Activated naive CD8-positive, alpha-beta T cell treated with anti-CD3 and anti-CD28 coated beads, Interleukin-2, amount 50 U/mL, for 24 hours (primary cell): Measurements from ENCODE around the gene ID3.
A peak's percentile ranks its signal among the peaks of the same experiment; 100 is the strongest.

Experiments
- ATAC-seq: fragments of 150-1000 bp; cut with Tn5 transposase; one replicate; pipeline ENCODE4 v1.10.0; 2021
- DNase-seq: peaks from one replicate; pipeline ENCODE4 v3.0.0; 2021
- H3K27ac Mint-ChIP-seq: one replicate; pipeline ENCODE4 v1.8.0; 2021; ENCODE audit warnings: mild to moderate bottlenecking, mixed read lengths
- H3K27me3 Mint-ChIP-seq: one replicate; pipeline ENCODE4 v1.8.0; 2021; ENCODE audit warnings: mixed read lengths
- H3K36me3 Mint-ChIP-seq: one replicate; pipeline ENCODE4 v1.8.0; 2021; ENCODE audit warnings: low read depth, mixed read lengths
- H3K4me1 Mint-ChIP-seq: one replicate; pipeline ENCODE4 v1.8.0; 2021; ENCODE audit warnings: mixed read lengths
- H3K4me3 Mint-ChIP-seq: one replicate; pipeline ENCODE4 v1.8.0; 2021; ENCODE audit warnings: mild to moderate bottlenecking, moderate library complexity, mixed read lengths
- H3K9me3 Mint-ChIP-seq: one replicate; pipeline ENCODE4 v1.8.0; 2021; ENCODE audit warnings: mixed read lengths

Gene ID3

DNA sequence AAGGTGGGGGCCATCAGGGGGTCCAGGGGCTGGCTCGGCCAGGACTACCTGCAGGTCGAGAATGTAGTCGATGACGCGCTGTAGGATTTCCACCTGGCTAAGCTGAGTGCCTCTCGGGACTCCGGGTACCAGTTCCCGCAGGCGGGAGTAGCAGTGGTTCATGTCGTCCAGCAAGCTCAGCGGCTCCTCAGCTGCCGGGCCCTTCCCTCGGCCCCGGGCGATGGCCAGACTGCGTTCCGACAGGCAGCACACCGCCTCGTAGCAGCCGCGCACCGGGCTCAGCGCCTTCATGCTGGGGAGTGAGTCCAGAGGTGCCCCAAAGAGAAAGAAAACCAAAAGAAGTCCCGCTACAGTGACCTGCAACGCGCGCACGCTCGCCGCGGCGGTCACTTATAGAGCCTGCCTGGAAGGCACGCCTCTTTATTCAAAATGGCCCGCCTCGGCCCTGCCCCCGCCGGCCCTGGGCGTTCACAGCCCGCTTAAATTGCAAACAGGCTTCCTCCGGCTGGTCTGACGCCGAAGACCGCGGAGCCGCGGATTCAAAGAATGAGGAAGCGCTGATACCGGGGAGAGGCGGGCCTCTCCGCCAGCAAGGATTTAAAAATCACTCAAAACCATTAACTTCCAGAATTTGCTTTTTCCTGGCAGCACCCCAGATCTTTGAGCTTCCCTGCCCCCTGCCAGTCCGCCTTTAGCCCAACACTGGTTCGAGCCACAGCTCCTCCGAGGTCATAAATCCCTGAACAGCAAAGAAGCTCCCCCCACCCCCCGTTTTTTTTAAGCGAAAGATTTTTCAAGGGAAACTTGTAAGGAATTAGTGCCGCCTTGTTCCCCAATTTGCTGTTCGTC lies at the start of gene ID3:
Gene ID3, minus strand, starts transcription at position 366 of the 849 bp plus-strand sequence. Its CDS starts 75 bp downstream, at position 291.
- Mint-ChIP-seq H3K4me3 (peak within 1 kb of the TSS; percentile 94), H3K4me1 (peaks cover 67% of the 10 kb centered on the region), H3K27me3 (peaks cover 7% of the 10 kb centered on the region), H3K9me3 (no peaks in the 10 kb centered on the region), H3K36me3 (peaks cover 23% of the 10 kb centered on the region), H3K27ac (peak within 1 kb of the TSS; percentile 85)
- peak; percentile 75 for ATAC-seq
- peak; percentile 97 for DNase-seq

- Mint-ChIP-seq H3K4me1 (peaks cover 44% of the 10 kb centered on the region), H3K27me3 (no peaks in the 10 kb centered on the region), H3K9me3 (no peaks in the 10 kb centered on the region), H3K36me3 (no peaks in the 10 kb centered on the region), H3K4me3 (no peak overlapping the region), H3K27ac (no peak overlapping the region)
- no peak for ATAC-seq
- DNase-seq = no peak
Observed at GRCh38 chr1:23607944-23608343, 48.6 kb upstream of the ID3 start.

DNA sequence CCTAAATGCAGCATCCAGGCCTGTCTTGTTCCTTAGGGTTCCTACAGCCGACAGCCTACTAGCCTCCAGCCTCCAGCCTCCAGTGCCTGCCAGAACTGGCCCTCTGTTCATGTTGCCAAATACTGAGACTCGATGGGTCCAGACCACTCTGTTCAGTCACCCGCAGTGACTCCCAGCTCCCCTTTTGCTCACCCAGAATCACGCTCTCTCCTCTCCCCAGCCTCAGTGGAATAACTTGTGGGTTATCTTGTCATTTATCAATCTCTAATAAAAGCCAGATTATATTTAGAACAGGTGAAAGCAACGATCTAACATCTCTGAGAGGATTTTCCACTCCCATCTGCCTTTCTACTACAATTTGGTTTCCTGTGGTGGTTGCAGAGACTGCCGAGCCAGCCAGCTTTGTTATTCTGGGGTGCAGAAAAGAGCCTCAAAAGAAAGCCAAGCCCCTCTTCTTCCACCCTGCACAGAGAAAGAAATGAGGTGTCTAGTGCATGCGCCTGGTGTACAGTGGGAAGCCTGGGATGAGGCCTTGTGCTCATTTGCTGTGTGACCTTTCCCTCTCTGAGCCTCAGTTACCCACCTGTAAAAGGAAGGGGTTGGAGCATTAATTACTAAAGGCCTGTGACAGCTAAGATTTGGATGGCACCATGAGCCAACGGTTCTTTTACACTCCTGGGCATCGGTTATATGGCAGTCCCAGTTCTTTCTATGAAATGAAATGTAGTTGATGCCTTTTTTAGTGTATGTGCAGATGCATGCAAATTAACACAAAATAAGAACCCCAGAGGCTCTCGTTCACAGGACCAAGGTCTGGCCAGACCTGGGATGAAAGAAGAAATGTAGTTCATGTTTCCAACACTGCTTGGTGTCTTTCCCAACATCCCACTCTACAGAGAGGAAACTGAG lies 42.9 kb upstream of the ID3 start:
- no peak for DNase-seq
- H3K27ac Mint-ChIP-seq = peak overlapping the region; percentile 86
- peaks cover 73% of the 10 kb centered on the region for H3K4me1 Mint-ChIP-seq
- no peaks in the 10 kb centered on the region for H3K9me3 Mint-ChIP-seq
- ATAC-seq = peak; percentile 34
- no peaks in the 10 kb centered on the region for H3K36me3 Mint-ChIP-seq
- peak overlapping the region; percentile 56 for H3K4me3 Mint-ChIP-seq
- H3K27me3 Mint-ChIP-seq = no peaks in the 10 kb centered on the region

GRCh38 chr1:23601135-23601967 lies 42.0 kb upstream of the ID3 start:
- DNase-seq = no peak
- Mint-ChIP-seq H3K36me3 (no peaks in the 10 kb centered on the region), H3K9me3 (no peaks in the 10 kb centered on the region), H3K4me1 (peaks cover 73% of the 10 kb centered on the region), H3K4me3 (peak overlapping the region; percentile 56), H3K27ac (peak overlapping the region; percentile 86), H3K27me3 (no peaks in the 10 kb centered on the region)
- ATAC-seq = no peak

- H3K4me1 Mint-ChIP-seq = peaks cover 77% of the 10 kb centered on the region
- H3K27me3 Mint-ChIP-seq = no peaks in the 10 kb centered on the region
- no peaks in the 10 kb centered on the region for H3K36me3 Mint-ChIP-seq
- DNase-seq (no peak), ATAC-seq (peak; percentile 30)
- H3K27ac Mint-ChIP-seq = peak overlapping the region; percentile 86
- peak overlapping the region; percentile 56 for H3K4me3 Mint-ChIP-seq
- H3K9me3 Mint-ChIP-seq = no peaks in the 10 kb centered on the region
Observed at GRCh38 chr1:23600283-23600682, 41.0 kb upstream of the ID3 start.

DNA sequence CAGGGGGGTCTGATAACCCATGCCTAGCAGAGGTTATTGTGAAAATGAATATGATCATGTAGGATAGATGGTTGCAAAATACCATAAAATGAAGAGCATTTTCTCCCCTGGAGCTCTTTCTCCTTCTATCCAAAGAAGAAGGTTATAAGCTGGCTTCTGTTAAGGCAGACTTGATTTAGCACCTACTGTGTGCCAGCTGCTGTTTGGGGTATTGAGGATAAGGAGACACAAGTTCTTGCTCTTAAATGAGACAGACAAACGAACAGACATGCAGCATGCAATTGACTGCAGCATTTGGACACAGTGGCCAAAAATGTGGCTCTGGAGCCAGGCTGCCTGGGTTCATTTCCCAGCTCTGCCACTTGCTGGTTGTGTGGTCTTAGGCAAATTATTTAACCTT lies 39.8 kb upstream of the ID3 start:
- peaks cover 86% of the 10 kb centered on the region for H3K4me1 Mint-ChIP-seq
- H3K27me3 Mint-ChIP-seq = no peaks in the 10 kb centered on the region
- no peaks in the 10 kb centered on the region for H3K9me3 Mint-ChIP-seq
- H3K36me3 Mint-ChIP-seq = no peaks in the 10 kb centered on the region
- DNase-seq (no peak), ATAC-seq (no peak)
- peak overlapping the region; percentile 25 for H3K27ac Mint-ChIP-seq
- H3K4me3 Mint-ChIP-seq = no peak overlapping the region

DNA sequence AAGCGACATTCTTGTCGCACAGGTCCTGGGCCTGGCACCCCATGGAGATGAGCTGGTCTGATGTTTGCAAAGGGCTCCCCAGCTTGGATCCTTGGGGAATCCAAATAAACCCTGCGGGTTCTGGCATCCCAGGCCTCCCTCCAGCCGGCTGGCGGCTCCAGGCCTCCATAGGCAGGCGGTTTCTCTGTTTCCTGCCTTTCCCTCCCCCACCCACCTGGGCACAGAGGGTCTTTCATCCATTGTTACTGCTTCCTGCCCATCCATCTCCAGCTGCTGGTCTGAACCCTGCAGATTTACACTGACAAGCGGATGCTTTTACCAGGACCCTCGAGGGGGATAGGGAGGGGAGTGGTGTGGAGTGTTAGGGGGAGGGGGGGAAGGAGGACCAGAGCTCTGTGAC lies 39.1 kb upstream of the ID3 start:
- ATAC-seq (no peak), DNase-seq (no peak)
- H3K27ac Mint-ChIP-seq = no peak overlapping the region
- H3K9me3 Mint-ChIP-seq = no peaks in the 10 kb centered on the region
- no peaks in the 10 kb centered on the region for H3K27me3 Mint-ChIP-seq
- no peaks in the 10 kb centered on the region for H3K36me3 Mint-ChIP-seq
- H3K4me1 Mint-ChIP-seq = peaks cover 93% of the 10 kb centered on the region
- H3K4me3 Mint-ChIP-seq = no peak overlapping the region

GRCh38 chr1:23597635-23598388 lies 38.5 kb upstream of the ID3 start:
- no peak for ATAC-seq

GRCh38 chr1:23596382-23597358 lies 37.4 kb upstream of the ID3 start:
- H3K9me3 Mint-ChIP-seq = no peaks in the 10 kb centered on the region
- no peaks in the 10 kb centered on the region for H3K27me3 Mint-ChIP-seq
- peaks cover 2% of the 10 kb centered on the region for H3K36me3 Mint-ChIP-seq
- H3K4me1 Mint-ChIP-seq = peaks cover 93% of the 10 kb centered on the region
- no peak overlapping the region for H3K4me3 Mint-ChIP-seq
- no peak for DNase-seq
- ATAC-seq = no peak
- peak overlapping the region; percentile 41 for H3K27ac Mint-ChIP-seq

More at GRCh38 chr1:23597635-23598388, 38.5 kb upstream of the ID3 start:
- Mint-ChIP-seq H3K27me3 (no peaks in the 10 kb centered on the region), H3K36me3 (no peaks in the 10 kb centered on the region), H3K27ac (peak overlapping the region; percentile 41), H3K4me1 (peaks cover 93% of the 10 kb centered on the region), H3K9me3 (no peaks in the 10 kb centered on the region), H3K4me3 (no peak overlapping the region)
- DNase-seq = no peak

DNA sequence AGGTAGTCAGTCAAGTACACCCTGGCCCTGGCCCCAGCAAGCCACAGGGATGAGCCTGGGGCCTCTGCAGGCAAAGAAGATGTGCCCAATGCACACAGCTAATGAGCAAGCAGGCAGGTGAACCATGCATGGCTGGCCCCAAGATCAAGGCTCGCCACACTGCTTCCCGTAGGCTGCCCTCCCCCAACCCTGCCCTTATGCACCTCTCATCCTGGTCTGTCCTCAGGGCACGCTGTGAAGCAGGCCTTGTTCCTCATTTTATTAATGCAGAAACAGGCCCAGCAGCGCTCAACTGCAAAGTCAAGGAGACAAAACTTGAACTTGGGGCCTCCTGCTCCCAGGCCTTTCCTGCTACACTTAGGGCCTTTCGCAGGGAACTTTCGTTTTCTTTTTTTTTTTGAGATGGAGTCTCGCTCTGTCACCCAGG lies 35.6 kb upstream of the ID3 start:
- ATAC-seq (no peak), DNase-seq (no peak)
- Mint-ChIP-seq H3K36me3 (peaks cover 2% of the 10 kb centered on the region), H3K27ac (peak overlapping the region; percentile 79), H3K27me3 (no peaks in the 10 kb centered on the region), H3K4me1 (peaks cover 94% of the 10 kb centered on the region), H3K4me3 (no peak overlapping the region), H3K9me3 (no peaks in the 10 kb centered on the region)

DNA sequence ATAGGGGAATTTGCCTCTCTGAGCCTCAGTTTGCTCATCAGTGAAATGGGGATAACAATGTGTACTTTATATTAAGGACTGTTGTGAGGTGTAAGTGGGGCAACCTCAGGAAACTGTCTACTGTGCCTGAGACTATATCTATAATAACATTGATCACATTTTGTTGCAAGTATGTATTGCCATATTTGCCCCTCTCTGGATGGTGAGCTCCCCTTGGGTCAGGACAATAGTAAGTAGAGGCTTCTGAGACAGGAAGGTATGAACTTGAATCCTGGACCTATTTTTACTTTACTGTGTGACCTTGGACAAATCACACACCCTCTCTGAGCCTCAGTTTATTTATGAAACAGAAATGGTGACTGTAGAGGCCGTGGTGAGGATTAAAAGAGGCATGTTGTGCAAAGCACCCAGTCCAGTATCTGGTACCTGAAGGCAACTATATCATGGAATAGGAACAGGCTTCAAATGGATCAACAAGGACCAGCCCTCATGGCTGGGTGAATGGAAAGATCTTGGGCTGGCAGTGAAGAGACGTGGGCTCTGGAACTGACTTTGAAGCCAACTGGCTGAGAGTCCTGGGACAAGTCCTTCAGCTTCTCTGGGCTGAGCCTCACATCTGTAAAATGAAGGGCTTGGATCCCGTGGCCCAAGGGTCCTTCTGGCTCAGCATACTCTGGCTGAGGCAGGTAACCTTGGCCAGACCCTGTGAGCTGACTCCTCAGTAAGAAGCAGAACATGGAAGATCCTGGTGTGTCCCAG lies 35.0 kb upstream of the ID3 start:
- ATAC-seq = no peak
- H3K4me1 Mint-ChIP-seq = peaks cover 94% of the 10 kb centered on the region

GRCh38 chr1:23593556-23594148 lies 34.4 kb upstream of the ID3 start:
- Mint-ChIP-seq H3K27ac (peak overlapping the region; percentile 17), H3K4me3 (no peak overlapping the region), H3K4me1 (peaks cover 94% of the 10 kb centered on the region), H3K36me3 (peaks cover 2% of the 10 kb centered on the region), H3K9me3 (no peaks in the 10 kb centered on the region), H3K27me3 (no peaks in the 10 kb centered on the region)
- no peak for DNase-seq
- no peak for ATAC-seq

More for the DNA sequence above, 35.0 kb upstream of the ID3 start:
- no peak for DNase-seq
- Mint-ChIP-seq H3K27me3 (no peaks in the 10 kb centered on the region), H3K36me3 (peaks cover 2% of the 10 kb centered on the region), H3K27ac (peak overlapping the region; percentile 79), H3K4me3 (no peak overlapping the region), H3K9me3 (no peaks in the 10 kb centered on the region)
